ENCODE results near the gene PRRC2B.
A peak's percentile ranks its signal among the peaks of the same experiment; 100 is the strongest.
"Not testable (repeated sequence)": the region's sequence is repeated elsewhere in the genome, so short reads cannot be mapped to it uniquely, and the experiment has no call there.

The PRRC2B gene

GRCh38 chr9:131387394-131387793 is 6.5 kb upstream of the PRRC2B start:
- no peak overlapping the region for H3K4me3 ChIP-seq (ENCODE audit: low read depth, low read length)
- in situ Hi-C loops (cut with HindIII; ENCODE audit: low sequenced_read_pairs): no loop called here
- no peak for TF ChIP-seq CTCF (IDR thresholded peaks at IDR 0.05; ENCODE audit: low read depth, low read length)
- DNase-seq (ENCODE audit: low read depth, low spot score): no peak

DNA sequence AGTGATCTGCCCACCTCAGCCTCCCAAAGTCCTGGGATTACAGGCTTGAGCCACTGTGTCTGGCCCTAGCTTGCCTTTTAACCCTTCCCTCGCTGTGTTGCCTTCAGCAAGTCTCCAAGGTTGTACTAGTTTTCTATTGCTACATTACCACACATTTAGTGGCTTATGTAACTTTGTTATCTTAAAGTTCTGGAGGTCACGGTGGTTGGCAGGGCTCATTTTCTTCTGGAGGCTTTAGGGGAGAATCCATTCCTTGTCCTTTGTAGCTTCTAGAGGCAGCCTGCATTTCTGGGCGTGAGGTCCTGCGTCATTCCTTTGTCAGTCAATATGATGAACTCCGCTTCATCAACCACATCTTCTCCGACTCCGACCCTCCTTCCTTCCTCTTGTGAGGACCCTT is 2.9 kb upstream of the PRRC2B start:
- DNase-seq (ENCODE audit: low read depth, low spot score): no peak
- in situ Hi-C loops (cut with HindIII; ENCODE audit: low sequenced_read_pairs): no loop called here
- TF ChIP-seq CTCF (IDR thresholded peaks at IDR 0.05; ENCODE audit: low read depth, low read length): no peak
- no peak overlapping the region for H3K4me3 ChIP-seq (ENCODE audit: low read depth, low read length)

DNA sequence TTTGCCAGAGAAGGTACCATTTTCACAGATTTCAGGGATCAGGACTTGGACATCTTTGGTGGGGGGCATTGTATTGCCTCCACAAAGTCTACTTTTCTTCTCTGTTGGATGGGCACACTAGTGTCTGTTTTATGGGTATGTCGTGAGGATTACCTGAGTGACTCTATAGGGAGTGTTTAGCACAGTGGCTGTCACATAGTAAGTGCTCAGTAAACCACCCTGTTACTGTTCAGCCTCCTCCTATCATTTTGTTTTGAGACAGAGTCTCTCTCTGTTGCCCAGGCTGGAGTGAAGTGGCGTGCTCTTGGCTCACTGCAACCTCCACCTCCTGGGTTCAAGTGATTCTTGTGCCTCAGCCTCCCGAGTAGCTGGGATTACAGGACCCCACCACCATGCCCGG is 2.4 kb upstream of the PRRC2B start:
- no peak for DNase-seq (ENCODE audit: low read depth, low spot score)
- in situ Hi-C loops (cut with HindIII; ENCODE audit: low sequenced_read_pairs): no loop called here
- no peak for TF ChIP-seq CTCF (IDR thresholded peaks at IDR 0.05; ENCODE audit: low read depth, low read length)

DNA sequence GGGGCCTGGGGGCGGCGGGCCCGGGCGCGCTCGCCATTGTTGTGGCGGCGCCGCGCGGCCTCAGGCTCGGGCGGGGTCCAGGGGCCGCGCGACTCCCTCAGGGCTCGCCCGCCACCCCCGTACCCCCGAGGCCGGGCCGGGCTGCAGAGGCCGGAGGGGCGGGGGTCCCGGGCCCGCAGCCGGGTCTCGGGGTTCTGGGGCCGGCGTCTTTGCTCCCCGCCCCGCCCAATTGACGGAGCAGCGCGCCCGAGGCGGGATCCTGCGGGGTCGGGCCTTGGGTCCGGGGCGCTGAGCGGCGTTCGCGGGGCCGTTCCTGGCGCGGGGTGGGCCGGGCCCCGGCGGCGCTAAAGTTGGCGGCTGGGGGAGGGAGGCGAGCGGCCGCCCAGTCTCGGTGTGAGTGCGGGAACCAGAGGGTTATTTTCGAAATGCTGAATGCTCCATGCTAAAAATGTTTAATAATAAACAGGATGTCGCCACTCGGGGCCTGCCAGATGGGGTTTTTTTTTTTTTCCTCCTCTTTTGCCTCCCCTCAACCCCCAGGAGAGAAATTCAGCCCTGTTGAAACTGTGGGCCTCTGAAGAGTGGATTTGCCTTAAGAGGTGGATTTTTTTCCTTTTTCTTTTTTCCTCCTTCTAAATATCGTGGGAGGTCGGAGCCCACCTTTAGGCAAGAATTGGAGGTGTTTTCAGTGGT is 724 bp downstream of the PRRC2B start:
- in situ Hi-C loops (cut with HindIII; ENCODE audit: low sequenced_read_pairs): no loop called here
- H3K4me3 ChIP-seq (ENCODE audit: low read depth, low read length): peak overlapping the region; percentile 72
- peak; percentile 36 for DNase-seq (ENCODE audit: low read depth, low spot score)
- no peak for TF ChIP-seq CTCF (IDR thresholded peaks at IDR 0.05; ENCODE audit: low read depth, low read length)

More for the DNA sequence above, 2.4 kb upstream of the PRRC2B start:
- H3K4me3 ChIP-seq (ENCODE audit: low read depth, low read length): no peak overlapping the region

- peak overlapping the region; percentile 72 for H3K4me3 ChIP-seq (ENCODE audit: low read depth, low read length)
- in situ Hi-C loops (cut with HindIII; ENCODE audit: low sequenced_read_pairs): no loop called here
- DNase-seq (ENCODE audit: low read depth, low spot score): peak; percentile 26
- no peak for TF ChIP-seq CTCF (IDR thresholded peaks at IDR 0.05; ENCODE audit: low read depth, low read length)
These were observed 1.5 kb downstream of the PRRC2B start for GRCh38 chr9:131395157-131396098.

- peak overlapping the region; percentile 72 for H3K4me3 ChIP-seq (ENCODE audit: low read depth, low read length)
- in situ Hi-C loops (cut with HindIII; ENCODE audit: low sequenced_read_pairs); DNase-seq (ENCODE audit: low read depth, low spot score): not testable (repeated sequence)
These were observed 2.2 kb downstream of the PRRC2B start for GRCh38 chr9:131396099-131396479.

- in situ Hi-C loops (cut with HindIII; ENCODE audit: low sequenced_read_pairs): no loop called here
These were observed 2.7 kb downstream of the PRRC2B start for GRCh38 chr9:131396626-131397025.

More at GRCh38 chr9:131396626-131397025, 2.7 kb downstream of the PRRC2B start:
- H3K4me3 ChIP-seq (ENCODE audit: low read depth, low read length): peak overlapping the region; percentile 30
- TF ChIP-seq CTCF (IDR thresholded peaks at IDR 0.05; ENCODE audit: low read depth, low read length): no peak
- DNase-seq (ENCODE audit: low read depth, low spot score): no peak

All from astrocyte of the spinal cord (primary cell).